Dedifferentiated amniotic fluid mesenchymal stem cell (primary cell): ENCODE results near the gene FHDC1.

ENCODE experiments used
- DNase-seq: peaks from one replicate; pipeline ENCODE4 v3.0.0-alpha.2; 2016; ENCODE audit errors: extremely low spot score

FHDC1 gene

DNA sequence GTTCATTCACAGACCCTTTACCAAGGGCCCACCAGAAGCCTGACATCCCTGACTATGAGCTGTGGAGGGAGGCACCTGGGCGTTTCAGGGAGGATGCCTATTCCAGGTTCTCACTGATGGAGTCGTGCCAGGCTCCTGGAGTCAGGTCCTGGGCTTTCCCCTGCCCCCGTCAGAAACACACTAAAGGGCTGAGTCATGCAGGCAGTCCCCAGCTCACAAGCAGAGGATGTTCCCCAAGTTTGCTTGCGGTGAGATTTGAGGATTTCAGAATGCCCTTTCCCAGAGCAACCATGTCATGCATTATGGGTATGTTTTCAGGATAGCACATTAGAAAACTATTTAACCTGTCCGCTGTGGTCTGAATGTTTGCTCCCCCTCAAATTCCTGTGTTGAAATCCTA is 45.2 kb downstream of the FHDC1 start:
- no peak for DNase-seq

DNA sequence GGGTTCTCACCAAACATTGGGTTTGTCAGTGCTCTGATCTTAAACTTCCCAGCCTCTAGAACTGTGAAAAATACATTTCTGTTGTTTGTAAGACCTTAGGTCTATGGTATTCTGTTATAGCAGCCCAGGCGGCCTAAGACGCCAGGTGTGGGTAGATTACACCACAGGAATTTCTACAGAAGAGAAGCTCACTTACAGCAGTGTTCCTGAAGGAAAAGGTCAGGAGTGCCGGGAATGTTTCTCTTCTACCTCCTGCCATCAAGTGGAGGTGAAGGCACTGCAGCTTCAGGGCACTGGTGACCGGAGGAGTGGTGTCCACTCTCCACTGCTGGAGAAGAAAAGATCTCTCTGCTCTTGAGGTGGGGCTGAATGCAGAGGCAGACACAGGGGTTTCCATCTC is 45.7 kb downstream of the FHDC1 start:
- no peak for DNase-seq

- no peak for DNase-seq
These were observed 47.1 kb downstream of the FHDC1 start for GRCh38 chr4:152983221-152983620.

DNA sequence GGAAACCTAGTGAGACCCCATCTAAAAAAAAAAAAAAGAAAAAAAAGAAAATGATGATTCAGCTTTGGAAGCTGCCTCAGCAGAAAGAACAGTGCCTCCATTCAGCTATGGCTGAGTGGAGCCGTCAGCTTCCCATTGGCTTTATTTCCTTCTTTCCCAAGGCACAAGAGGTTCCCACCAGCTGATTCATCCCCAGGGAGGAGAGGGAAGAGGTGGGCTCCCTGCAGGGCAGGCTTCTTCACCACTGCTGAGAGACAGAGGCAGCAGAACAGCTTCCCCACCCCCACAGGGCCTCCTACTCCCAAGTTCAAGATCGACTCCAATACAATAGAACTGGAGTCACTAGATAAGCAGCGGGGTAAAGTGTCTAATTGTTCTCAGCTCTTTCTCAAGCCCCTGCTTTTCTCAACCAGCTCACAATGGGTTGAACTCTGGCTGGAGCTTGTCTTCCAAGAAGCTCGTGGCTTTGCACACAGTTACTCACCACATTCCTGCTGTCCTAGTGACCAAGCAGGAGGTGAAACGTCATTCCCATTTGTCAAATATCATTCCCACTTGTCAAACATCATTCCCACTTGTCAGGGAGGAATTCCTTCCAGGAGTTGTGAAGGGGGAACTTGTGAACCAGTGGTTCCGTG is 47.8 kb downstream of the FHDC1 start:
- DNase-seq = no peak

DNA sequence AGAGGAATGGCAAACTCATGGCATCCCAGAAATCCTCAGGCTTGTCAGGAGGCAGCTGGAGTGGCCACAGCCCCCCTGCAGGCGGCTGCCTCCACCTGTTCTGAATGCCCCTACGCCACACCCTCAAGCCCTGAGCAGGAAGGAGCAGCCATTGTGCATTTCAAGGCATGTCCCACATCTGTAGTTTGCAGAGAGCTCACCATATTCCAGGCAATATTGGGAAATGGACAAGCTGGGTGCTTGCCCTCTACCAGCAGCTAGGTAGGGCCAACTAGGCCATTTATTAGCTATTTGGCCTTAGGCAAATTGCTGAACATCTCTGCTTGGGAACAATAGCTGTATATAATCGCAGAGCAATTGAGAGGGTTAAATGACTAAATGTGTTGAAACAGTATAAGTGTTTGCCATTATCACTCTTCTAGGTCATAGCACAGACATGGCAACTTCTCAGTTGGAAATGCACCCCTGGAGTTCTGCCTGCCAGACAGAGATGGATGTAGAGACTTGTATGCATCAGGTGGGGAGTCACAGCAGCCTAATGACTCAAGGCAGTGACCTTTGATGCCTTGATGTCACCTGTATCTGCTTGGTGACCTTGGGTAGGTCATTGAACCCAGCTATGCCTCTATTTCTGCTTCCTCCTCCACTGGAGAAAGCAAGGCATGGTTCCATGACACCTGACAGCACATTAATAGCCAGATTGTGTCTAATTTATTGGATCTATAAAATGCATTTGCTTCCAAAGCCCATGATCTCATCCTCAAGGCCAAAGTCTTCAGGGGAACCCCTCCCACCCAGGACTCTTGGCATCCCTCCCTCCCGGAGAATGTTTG is 52.8 kb downstream of the FHDC1 start:
- DNase-seq = no peak

GRCh38 chr4:152989554-152989970 is 53.4 kb downstream of the FHDC1 start:
- no peak for DNase-seq

DNA sequence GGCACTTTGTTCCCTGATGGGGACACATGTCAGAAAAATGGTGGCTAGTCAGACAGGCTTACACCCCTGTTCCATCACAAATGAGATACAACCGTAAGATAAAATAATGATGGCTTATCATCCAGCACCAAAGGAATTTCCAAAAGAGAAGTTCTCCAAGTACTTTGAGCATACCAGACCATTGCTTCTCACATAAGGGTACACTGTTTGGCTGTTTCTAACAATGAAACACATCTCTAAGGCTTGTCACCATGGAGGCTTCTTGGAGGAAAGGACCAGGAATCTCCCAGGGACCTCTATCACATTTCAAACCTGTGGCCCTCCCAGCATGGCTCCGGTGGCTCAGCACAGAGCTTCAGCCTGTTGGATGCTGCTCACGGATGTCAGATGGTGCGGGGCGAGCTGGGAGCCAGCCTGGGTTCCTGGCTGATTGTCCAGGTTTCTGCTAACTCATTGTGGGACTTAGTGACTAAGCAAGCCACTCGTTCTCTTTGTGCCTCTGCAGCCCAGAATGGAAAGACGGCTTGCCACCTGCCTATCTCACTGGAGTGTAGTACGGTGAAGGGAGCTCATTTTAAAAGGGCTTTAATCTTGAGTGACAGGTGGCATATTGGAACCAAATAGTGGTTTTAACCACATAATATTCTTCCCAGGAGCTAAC is 54.5 kb downstream of the FHDC1 start:
- DNase-seq = no peak

DNA sequence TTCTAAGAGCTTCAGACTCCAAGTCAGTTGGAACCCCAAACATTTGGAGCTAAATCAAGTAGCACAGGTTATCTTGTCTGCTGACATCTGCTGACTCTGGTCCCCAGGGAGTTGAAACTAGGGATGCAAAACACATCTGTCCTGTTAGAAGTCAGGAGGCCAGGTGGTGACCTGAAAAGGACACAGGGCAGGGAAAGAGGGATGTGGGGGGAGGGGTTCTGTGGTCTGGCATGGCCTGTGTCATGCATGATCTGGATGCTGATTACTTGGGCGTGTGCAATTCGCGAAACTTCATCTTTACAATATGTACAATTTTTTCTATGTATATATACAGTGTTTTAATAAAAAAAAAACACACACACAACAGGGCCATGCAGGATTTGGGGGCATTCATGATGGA is 55.3 kb downstream of the FHDC1 start:
- DNase-seq = no peak

GRCh38 chr4:152992027-152992426 is 55.9 kb downstream of the FHDC1 start:
- no peak for DNase-seq

- DNase-seq = no peak
These were observed 56.3 kb downstream of the FHDC1 start for GRCh38 chr4:152992466-152992865.

GRCh38 chr4:152994038-152994437 is 57.9 kb downstream of the FHDC1 start:
- DNase-seq = no peak

GRCh38 chr4:152996111-152996571 is 60.0 kb downstream of the FHDC1 start:
- no peak for DNase-seq

DNA sequence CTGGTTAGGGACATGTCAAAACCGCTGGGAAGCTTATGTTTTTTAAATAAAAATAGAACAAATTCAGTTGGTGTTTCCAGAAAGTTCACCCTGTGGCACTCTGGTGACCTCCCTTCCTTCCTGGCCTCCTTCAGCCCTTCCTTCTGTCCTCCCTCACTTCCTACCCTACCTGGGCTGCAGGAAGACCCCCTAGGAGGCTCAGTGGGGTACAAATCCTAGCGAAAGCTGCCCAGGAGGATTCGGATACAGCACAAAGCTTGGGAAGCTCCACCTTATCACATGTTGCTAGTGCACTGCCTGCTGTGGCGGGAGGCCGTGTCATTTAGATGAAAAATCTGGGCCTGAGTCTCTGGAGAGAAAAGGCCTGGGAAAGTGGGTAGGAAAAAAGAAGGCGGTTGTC is 60.5 kb downstream of the FHDC1 start:
- no peak for DNase-seq

DNA sequence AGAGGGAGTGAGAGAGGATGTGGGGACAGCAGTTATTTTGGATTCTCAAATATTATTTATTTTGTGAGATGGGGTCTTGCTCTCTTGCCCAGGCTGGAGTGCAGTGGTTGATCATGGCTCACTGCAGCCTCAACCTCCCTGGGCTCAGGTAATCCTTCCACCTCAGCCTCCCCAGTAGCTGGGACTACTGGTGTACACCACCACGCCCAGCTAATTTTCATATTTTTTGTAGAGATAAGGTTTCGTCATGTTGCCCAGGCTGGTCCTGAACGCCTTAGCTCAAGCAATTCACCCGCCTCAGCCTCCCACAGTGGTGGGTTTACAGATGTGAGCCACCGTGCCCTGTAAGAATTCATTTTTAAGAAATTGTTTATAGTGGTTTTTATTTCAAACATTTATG is 61.2 kb downstream of the FHDC1 start:
- DNase-seq = no peak

GRCh38 chr4:152997771-152998487 is 61.8 kb downstream of the FHDC1 start:
- no peak for DNase-seq

DNA sequence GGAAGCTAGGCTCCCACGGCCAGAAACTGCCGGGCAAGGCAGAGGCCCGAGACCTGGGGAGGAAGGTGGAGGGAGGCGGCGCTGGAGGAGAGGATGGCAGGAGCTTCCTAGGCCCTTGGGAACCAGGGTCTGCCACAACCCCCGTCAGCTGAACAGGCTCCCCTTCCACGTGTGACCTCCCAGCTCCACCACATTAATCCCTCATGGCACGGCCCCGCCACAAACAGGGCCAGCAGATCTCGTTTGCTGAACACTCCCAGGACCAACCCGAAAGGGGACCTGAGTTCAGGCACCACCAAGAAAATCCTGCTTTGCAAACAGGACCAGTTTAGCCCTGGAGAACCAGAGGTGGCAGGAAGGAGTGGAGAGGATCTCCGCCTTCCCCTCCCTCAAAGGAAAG is 62.7 kb downstream of the FHDC1 start:
- DNase-seq = no peak

DNA sequence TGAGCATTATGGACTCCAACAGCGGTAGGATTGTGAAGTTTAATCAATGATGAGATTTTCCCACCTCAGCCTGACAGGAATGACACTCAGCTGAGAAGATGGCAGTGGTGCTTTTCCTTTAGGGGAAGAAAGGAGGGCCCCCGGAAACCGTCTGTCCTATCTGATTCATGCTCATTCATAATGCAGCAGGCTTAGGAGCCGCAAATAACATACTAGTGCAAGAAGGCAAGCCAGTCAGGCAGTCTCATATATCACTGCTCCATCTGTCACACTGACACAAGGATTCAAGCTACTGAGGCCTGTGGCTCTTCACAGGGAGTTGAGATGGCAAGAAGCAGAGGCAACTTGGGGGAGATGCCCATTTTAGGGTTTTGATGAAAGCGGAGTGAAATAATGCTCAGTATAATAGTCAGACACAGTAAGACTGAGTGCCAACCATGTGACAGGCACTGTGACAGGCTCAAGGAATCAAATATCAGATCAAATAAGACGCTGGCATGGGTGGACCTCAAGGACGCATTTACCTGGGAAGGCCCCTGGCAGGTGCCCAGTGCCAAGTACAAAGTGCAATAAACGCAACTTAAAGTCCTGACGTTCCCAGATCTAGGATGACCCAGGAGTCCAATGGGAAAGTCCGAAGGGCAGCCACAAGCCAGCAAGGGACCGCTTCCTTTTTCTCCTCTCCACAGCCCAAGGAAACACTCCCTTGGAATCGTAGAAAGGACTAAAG is 63.4 kb downstream of the FHDC1 start:
- no peak for DNase-seq

- DNase-seq = no peak
These were observed 63.9 kb downstream of the FHDC1 start for GRCh38 chr4:153000076-153000420.

GRCh38 chr4:153001626-153002025 is 65.5 kb downstream of the FHDC1 start:
- no peak for DNase-seq

GRCh38 chr4:153002110-153002509 is 66.0 kb downstream of the FHDC1 start:
- no peak for DNase-seq

GRCh38 chr4:153004081-153004850 is 68.1 kb downstream of the FHDC1 start:
- DNase-seq = no peak
